ENCODE data around the gene KRTAP4-16.

KRTAP4-16 gene

DNA sequence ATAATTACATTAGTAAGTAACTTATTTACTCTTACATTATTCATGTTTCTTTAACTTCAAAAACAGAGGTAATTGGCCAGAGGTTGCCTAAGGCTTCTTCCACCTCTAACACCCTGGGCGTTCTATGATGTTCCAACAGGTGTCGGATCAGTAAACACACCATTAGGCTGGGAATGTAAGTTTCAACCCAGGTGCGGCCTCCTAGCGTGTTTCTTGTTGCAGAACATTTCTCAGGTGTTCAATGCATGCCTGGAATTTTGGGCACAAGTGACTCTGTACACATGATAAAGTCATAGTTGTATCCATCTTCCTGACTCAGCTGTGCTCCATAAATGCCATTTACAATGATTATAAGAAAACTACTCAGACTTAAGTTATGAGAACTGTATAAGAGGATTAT, 48.0 kb downstream of the KRTAP4-16 start:
- no peak for DNase-seq (ENCODE audit: low read depth)
- TF ChIP-seq, protein P1, sequence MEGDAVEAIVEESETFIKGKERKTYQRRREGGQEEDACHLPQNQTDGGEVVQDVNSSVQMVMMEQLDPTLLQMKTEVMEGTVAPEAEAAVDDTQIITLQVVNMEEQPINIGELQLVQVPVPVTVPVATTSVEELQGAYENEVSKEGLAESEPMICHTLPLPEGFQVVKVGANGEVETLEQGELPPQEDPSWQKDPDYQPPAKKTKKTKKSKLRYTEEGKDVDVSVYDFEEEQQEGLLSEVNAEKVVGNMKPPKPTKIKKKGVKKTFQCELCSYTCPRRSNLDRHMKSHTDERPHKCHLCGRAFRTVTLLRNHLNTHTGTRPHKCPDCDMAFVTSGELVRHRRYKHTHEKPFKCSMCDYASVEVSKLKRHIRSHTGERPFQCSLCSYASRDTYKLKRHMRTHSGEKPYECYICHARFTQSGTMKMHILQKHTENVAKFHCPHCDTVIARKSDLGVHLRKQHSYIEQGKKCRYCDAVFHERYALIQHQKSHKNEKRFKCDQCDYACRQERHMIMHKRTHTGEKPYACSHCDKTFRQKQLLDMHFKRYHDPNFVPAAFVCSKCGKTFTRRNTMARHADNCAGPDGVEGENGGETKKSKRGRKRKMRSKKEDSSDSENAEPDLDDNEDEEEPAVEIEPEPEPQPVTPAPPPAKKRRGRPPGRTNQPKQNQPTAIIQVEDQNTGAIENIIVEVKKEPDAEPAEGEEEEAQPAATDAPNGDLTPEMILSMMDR (conservative IDR thresholded peaks at IDR 0.05; ENCODE audit: low read depth, low read length), result no peak
- H3K4me3 ChIP-seq (ENCODE audit: low read depth, low read length), result no peak overlapping the region

DNA sequence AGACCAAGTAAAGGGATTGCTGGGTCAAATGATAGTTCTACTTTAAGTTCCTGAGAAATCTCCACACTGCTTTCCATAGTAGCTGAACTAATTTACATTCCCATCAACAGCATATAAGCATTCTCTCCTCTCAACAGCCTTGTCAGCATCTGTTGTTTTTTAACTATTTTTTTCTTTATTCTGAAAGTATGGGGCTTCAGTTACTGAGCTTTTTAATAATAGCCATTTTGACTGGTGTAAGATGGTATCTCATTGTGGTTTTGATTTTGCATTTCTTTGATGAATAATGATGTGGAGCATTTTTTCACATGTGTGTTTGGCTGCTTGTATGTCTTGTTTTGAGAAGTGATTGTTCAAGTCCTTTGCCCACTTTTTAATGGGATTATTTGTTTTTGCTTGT, 49.4 kb downstream of the KRTAP4-16 start:
- TF ChIP-seq, protein P1 (conservative IDR thresholded peaks at IDR 0.05; ENCODE audit: low read depth, low read length), result no peak
- no peak for DNase-seq (ENCODE audit: low read depth)

More for the DNA sequence above, 49.4 kb downstream of the KRTAP4-16 start:
- H3K4me3 ChIP-seq (ENCODE audit: low read depth, low read length), result no peak overlapping the region
